ENCODE measurements around the gene CALN1. TPM values are rescaled to one million over a fixed set of nuclear protein-coding genes. Genes with fewer than 3 reads are reported as not detected.
"Not testable (repeated sequence)": the region's sequence is repeated elsewhere in the genome, so short reads cannot be mapped to it uniquely, and the experiment has no call there.

The CALN1 gene
- total RNA-seq, 2 donors from 2014 or later, result not detected

DNA sequence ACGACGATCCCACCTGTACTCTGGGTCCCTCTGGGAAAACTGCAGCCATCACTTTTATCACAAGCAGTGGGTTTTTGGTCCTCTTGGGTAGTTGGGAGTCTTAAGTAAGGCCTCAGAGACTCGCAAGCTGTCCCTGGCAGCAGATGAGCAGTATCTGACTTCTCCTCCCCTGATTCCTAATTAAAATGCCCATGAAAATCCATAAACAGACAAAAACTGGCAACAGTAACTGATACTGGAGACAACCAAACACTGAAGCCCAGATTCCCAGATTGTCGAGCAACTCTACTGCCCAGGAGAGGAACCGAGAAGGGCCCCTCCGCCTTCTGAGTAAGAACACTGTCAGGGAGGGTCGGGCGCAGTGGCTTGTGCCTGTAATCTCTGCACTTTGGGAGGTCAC, 333.8 kb downstream of the CALN1 start:
- intact Hi-C loops (cut with DNase I), result no loop called here
- DNase-seq (no peak), ATAC-seq (no peak)

- DNase-seq, result no peak
Observed at GRCh38 chr7:72077786-72078185, 334.4 kb downstream of the CALN1 start.

GRCh38 chr7:72072901-72073300, 339.2 kb downstream of the CALN1 start:
- no peak for ATAC-seq
- intact Hi-C loops (cut with DNase I), result no loop called here
- no peak for DNase-seq

More at GRCh38 chr7:72077786-72078185, 334.4 kb downstream of the CALN1 start:
- ATAC-seq, result no peak
- intact Hi-C loops (cut with DNase I), result no loop called here

- DNase-seq (no peak), ATAC-seq (no peak)
- intact Hi-C loops (cut with DNase I), result no loop called here
Observed at GRCh38 chr7:72069263-72069662, 342.9 kb downstream of the CALN1 start.

DNA sequence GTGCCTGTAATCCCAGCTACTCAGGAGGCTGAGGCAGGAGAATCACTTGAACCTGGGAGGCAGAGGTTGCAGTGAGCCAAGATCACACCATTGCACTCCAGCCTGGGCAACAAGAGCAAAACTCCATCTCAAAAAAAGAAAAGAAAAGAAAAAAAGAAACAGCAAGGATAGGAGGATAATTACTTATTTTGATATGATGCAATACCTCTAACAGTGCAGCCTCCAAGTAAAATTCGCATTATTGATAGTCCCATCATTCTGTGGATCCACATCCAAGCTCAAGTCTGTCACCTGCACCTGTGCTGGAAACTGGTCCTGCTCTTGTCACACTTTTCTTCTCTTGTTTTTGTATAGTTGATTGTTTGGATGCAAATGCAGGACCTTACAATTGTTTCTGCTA, 346.4 kb downstream of the CALN1 start:
- DNase-seq; ATAC-seq; intact Hi-C loops (cut with DNase I): not testable (repeated sequence)

GRCh38 chr7:72064916-72065315, 347.2 kb downstream of the CALN1 start:
- ATAC-seq (no peak), DNase-seq (no peak)
- intact Hi-C loops (cut with DNase I), result no loop called here

GRCh38 chr7:72063330-72063729, 348.8 kb downstream of the CALN1 start:
- peak in 1 of 2 donors; percentile 36 for ATAC-seq
- intact Hi-C loops (cut with DNase I), result no loop called here
- no peak for DNase-seq

DNA sequence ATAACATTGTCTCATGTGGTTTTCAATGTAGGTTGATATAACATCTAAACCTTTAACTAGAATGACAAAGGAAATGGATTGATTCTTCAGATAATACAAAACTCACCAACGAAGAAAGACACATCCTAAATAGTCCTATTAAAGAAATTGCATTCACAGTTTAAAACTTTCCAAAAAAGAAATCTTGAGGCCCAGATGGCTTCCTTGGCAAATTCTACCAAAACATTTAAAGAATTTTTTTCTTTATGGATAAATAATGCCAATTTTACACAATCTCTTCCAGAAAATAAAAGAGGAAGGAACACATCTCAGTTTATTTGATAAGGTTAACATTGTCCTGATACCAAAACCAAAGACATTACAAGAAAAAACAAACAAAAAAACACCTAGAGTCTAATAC, 349.5 kb downstream of the CALN1 start:
- no peak for ATAC-seq
- intact Hi-C loops (cut with DNase I), result no loop called here
- DNase-seq, result no peak

DNA sequence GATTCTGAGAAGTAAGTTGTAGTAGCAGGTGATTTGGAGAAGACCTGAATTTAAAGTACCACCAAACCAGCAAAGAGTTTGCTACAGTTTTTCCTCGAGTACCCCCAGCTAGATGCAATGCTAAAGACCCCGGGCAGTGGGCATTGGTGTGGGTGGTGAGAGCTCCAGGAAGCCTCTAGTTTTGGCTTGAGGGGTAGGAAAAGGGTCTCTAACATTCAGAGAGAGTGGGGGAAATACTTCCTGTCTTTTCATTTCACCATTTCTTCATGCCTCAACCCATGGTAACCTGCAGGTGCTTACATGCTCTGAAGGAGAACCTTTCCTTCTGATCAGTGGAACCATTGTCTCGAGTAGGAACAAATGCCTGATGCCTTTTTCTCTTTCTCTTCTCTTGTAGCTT, 352.2 kb downstream of the CALN1 start:
- ATAC-seq, result no peak
- intact Hi-C loops (cut with DNase I), result no loop called here
- no peak for DNase-seq

GRCh38 chr7:72058579-72058978, 353.6 kb downstream of the CALN1 start:
- ATAC-seq (peak in 1 of 2 donors; percentile 34), DNase-seq (peak; percentile 57)
- intact Hi-C loops (cut with DNase I), result no loop called here

- ATAC-seq, result no peak
- no peak for DNase-seq
- intact Hi-C loops (cut with DNase I), result no loop called here
Observed at GRCh38 chr7:72057796-72058195, 354.3 kb downstream of the CALN1 start.

DNA sequence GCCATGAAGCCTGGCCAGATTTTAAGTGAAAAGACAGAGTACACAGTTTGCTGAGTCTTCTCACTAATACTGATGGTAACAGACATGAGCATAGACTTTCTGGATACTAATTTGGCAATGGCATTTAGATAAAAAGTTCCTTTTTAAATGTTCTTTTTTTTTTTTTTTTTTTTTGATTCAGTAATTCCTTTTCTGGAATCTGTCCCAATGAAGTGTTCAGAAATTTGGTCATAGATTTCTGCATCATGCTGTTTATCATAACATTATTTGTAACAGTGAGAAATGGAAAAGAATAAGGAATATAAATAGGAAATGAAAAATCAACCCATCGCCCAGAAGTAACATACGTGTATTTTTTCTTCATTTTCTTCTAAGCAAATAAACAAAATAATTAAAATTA, 354.9 kb downstream of the CALN1 start:
- DNase-seq (no peak), ATAC-seq (no peak)
- intact Hi-C loops (cut with DNase I), result no loop called here

DNA sequence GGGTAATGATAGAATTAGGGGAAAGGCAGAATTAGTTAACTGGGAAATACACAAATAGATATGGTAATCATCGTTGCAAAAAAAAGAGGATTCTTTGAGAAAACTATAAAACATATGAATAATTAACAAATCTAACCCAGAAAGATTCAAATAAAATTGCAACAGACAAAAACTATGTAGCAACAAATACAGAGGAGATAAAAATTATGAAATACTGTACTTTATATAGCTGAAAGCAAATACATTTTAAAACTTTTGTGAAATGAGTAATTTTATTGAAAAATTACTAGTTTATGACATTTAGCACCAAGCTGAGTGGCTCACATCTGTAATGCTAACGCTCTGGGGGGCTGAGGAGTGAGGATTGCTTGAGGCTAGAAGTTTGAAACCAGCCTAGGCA, 356.7 kb downstream of the CALN1 start:
- DNase-seq (no peak), ATAC-seq (no peak)
- intact Hi-C loops (cut with DNase I), result no loop called here

GRCh38 chr7:72053292-72053691, 358.8 kb downstream of the CALN1 start:
- intact Hi-C loops (cut with DNase I), result no loop called here
- no peak for DNase-seq
- ATAC-seq, result no peak

- DNase-seq (no peak), ATAC-seq (no peak)
- intact Hi-C loops (cut with DNase I), result no loop called here
Observed at GRCh38 chr7:72048420-72048819, 363.7 kb downstream of the CALN1 start.

DNA sequence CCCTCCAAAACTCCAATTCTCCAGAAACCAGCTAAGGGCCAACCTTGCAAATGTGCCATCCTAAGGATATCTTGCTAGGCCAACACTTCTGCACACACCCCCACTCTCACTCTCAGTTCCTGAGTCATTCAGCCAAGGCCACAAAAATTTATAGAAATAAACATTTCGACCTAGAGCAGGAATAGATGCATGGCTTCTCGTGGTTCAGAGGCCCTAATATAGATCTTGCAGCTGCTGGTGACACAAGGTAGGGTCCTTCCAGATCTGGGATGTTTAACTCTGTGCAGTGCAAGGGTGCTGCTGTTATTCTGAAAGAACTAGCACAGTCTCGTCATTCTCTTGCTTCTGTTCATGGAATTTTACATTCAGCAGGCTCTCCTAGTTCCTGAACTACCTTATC, 369.3 kb downstream of the CALN1 start:
- ATAC-seq (no peak), DNase-seq (no peak)
- intact Hi-C loops (cut with DNase I), result no loop called here

DNA sequence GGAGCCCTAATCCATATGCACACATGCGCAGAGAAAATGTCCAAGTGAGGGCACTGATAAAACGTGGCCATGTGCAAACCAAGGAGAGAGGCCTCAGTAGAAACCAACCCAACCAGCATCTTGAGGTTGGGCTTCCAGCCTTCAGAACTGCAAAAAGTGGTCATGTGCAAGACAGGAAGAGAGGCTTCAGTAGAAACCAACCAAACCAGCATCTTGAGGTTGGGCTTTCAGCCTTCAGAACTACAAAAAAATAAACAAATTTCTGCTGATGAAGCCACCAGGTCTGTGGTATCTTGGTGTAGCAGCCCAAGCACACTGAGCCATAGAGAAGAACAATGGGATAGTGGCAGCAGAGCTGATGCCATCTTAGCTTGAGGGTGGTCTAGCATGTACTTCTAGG, 371.5 kb downstream of the CALN1 start:
- intact Hi-C loops (cut with DNase I), result no loop called here
- ATAC-seq (no peak), DNase-seq (no peak)

GRCh38 chr7:72039460-72039859, 372.7 kb downstream of the CALN1 start:
- intact Hi-C loops (cut with DNase I), result no loop called here
- DNase-seq (no peak), ATAC-seq (no peak)

- DNase-seq (no peak), ATAC-seq (no peak)
- intact Hi-C loops (cut with DNase I), result no loop called here
Observed at GRCh38 chr7:72038022-72038732, 374.0 kb downstream of the CALN1 start.

GRCh38 chr7:72037516-72037915, 374.6 kb downstream of the CALN1 start:
- DNase-seq, result no peak
- intact Hi-C loops (cut with DNase I), result no loop called here
- ATAC-seq, result no peak

- ATAC-seq, result no peak
- no peak for DNase-seq
- intact Hi-C loops (cut with DNase I), result no loop called here
Observed at GRCh38 chr7:72035266-72035665, 376.9 kb downstream of the CALN1 start.

DNA sequence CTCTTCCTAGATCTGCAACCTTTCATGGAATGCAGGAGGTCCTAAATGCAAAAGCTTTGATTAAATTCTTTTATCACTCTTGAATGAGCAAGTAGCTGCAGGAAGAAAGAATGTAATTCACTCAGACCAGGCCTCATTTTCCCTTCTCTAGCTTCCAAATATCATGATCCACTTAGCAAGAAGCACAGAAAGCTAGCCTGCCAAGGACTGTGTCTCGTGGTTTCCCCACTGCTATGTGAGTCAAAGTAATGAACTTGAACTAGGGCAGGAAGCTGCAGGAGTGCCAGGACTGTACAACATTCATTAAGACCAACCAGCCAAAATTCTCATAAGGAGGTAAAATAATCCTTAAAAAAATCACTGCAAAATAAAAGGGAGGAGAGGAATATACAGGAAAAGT, 379.2 kb downstream of the CALN1 start:
- intact Hi-C loops (cut with DNase I), result no loop called here
- ATAC-seq (peak in 1 of 2 donors; percentile 63), DNase-seq (peak; percentile 24)
